Calu3 (cell line): Measurements from ENCODE around the gene OPCML. TPM values are rescaled to one million over a fixed set of nuclear protein-coding genes. Genes with fewer than 3 reads are reported as not detected.

Source experiments
- BruUV-seq: library from RNA; stranded (reverse); fragments of 400-500 nt; replicated peaks from 2 replicates; lab custom pipeline; 2021; lab: Mats Ljungman, UMichigan
- CTCF ChIA-PET: fragments of 300-600 bp; sonication (Branson Sonifier 250); formaldehyde crosslinking; loops from one replicate; lab custom pipeline; 2022; ENCODE audit warnings: antibody characterized with exemption; lab: Charles Lee
- DNase-seq: peaks from one replicate; pipeline ENCODE4 v3.0.0; 2022
- H3K27ac Mint-ChIP-seq: one replicate; pipeline ENCODE4 v1.8.0; 2022; ENCODE audit warnings: mixed read lengths; ENCODE audit not compliant: unreplicated experiment
- H3K27me3 Mint-ChIP-seq: one replicate; pipeline ENCODE4 v1.8.0; 2022; ENCODE audit warnings: mixed read lengths; ENCODE audit not compliant: unreplicated experiment
- H3K36me3 Mint-ChIP-seq: one replicate; pipeline ENCODE4 v1.8.0; 2022; ENCODE audit warnings: mild to moderate bottlenecking, moderate library complexity, mixed read lengths; ENCODE audit not compliant: insufficient read depth, unreplicated experiment
- H3K4me1 Mint-ChIP-seq: one replicate; pipeline ENCODE4 v1.8.0; 2022; ENCODE audit warnings: mild to moderate bottlenecking, low read depth, mixed read lengths; ENCODE audit not compliant: unreplicated experiment
- H3K4me3 Mint-ChIP-seq: one replicate; pipeline ENCODE4 v1.8.0; 2022; ENCODE audit warnings: mild to moderate bottlenecking, low read depth, moderate library complexity, mixed read lengths; ENCODE audit not compliant: unreplicated experiment
- H3K9me3 Mint-ChIP-seq: one replicate; pipeline ENCODE4 v1.8.0; 2022; ENCODE audit warnings: low read depth, mixed read lengths; ENCODE audit not compliant: unreplicated experiment
- intact Hi-C: fragments of 100-400 bp; cut with micrococcal nuclease; formaldehyde crosslinking; loops from one replicate; pipeline ENCODE4 v1.10.0; 2022; ENCODE audit not compliant: unreplicated experiment
- total RNA-seq: library from RNA; stranded (reverse); gene quantifications from 2 replicates; pipeline ENCODE4 v1.2.3, GENCODE V29; 2022
- TF ChIP-seq, protein P1 (sequence below): fragments of 200-600 bp; IDR thresholded peaks from one replicate; pipeline ENCODE4 v1.8.0; 2022; ENCODE audit warnings: antibody characterized with exemption; ENCODE audit not compliant: unreplicated experiment

Gene OPCML
- total RNA-seq, 1 experiment from 2014 or later = not detected

- intact Hi-C loops = no loop called here
- TF ChIP-seq, protein P1, sequence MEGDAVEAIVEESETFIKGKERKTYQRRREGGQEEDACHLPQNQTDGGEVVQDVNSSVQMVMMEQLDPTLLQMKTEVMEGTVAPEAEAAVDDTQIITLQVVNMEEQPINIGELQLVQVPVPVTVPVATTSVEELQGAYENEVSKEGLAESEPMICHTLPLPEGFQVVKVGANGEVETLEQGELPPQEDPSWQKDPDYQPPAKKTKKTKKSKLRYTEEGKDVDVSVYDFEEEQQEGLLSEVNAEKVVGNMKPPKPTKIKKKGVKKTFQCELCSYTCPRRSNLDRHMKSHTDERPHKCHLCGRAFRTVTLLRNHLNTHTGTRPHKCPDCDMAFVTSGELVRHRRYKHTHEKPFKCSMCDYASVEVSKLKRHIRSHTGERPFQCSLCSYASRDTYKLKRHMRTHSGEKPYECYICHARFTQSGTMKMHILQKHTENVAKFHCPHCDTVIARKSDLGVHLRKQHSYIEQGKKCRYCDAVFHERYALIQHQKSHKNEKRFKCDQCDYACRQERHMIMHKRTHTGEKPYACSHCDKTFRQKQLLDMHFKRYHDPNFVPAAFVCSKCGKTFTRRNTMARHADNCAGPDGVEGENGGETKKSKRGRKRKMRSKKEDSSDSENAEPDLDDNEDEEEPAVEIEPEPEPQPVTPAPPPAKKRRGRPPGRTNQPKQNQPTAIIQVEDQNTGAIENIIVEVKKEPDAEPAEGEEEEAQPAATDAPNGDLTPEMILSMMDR = no peak
- no peak for DNase-seq
- Mint-ChIP-seq H3K27me3 (no peaks in the 10 kb centered on the region), H3K4me1 (no peaks in the 10 kb centered on the region), H3K27ac (no peak overlapping the region), H3K36me3 (no peaks in the 10 kb centered on the region), H3K4me3 (no peak overlapping the region), H3K9me3 (peaks cover 9% of the 10 kb centered on the region)
- no TSS peak for BruUV-seq
- CTCF ChIA-PET = no interaction called here
Observed at GRCh38 chr11:133123366-133123765, 408.9 kb downstream of the OPCML start.

DNA sequence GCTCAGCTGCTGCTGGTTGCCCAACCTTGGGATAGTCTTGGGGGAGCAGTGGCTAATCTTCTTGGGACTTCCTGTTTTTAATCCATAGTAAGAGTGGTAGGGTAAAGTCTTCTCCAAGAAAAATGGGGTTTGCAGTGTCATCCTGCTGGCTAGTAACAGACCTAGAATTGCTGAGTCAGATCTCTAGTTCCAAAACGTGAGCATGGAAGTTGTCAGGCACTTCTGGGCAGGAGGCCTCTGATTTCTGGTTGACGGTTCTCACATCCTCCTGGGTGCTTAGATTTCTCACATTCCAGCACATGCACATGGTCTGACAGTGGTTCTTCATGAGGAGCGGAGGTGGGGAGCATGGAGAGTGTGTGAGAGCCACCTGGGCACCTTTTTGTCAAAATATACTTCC lies 410.0 kb downstream of the OPCML start:
- CTCF ChIA-PET = no interaction called here
- H3K36me3 Mint-ChIP-seq = no peaks in the 10 kb centered on the region
- H3K27me3 Mint-ChIP-seq = no peaks in the 10 kb centered on the region
- H3K27ac Mint-ChIP-seq = no peak overlapping the region
- no peak for DNase-seq
- BruUV-seq = no TSS peak
- no peak overlapping the region for H3K4me3 Mint-ChIP-seq
- H3K4me1 Mint-ChIP-seq = no peaks in the 10 kb centered on the region
- H3K9me3 Mint-ChIP-seq = peaks cover 9% of the 10 kb centered on the region
- intact Hi-C loops = no loop called here
- TF ChIP-seq, protein P1 = no peak

- Mint-ChIP-seq H3K4me1 (no peaks in the 10 kb centered on the region), H3K27me3 (no peaks in the 10 kb centered on the region), H3K27ac (no peak overlapping the region), H3K9me3 (peaks cover 13% of the 10 kb centered on the region), H3K36me3 (no peaks in the 10 kb centered on the region), H3K4me3 (no peak overlapping the region)
- intact Hi-C loops = no loop called here
- no peak for DNase-seq
- CTCF ChIA-PET = no interaction called here
- TF ChIP-seq, protein P1 = no peak
- no TSS peak for BruUV-seq
Observed at GRCh38 chr11:133118563-133119268, 413.6 kb downstream of the OPCML start.

DNA sequence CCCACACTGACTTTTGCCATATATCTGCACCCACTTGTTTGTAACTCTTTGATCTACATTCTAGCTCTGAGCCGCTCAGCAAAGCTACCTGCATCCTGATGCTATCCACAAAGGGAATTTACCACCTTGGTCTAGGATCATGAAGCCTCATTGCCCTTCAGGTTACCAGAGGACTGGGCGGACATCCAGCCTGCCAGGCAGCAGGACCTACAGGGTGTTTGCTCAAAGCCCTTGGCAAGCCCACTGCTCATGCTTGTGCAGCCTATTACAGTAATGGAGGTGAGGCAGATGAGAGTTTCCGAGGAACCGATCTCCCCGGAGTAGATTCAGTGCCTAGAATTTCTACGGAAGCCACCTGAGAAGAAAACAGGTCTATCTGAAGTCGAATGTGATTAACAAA lies 417.2 kb downstream of the OPCML start:
- Mint-ChIP-seq H3K27ac (no peak overlapping the region), H3K9me3 (peaks cover 16% of the 10 kb centered on the region), H3K4me3 (no peak overlapping the region), H3K4me1 (no peaks in the 10 kb centered on the region), H3K27me3 (no peaks in the 10 kb centered on the region), H3K36me3 (no peaks in the 10 kb centered on the region)
- CTCF ChIA-PET = no interaction called here
- BruUV-seq = no TSS peak
- DNase-seq = no peak
- intact Hi-C loops = no loop called here
- TF ChIP-seq, protein P1 = no peak
